AML-193 (cell line): ENCODE measurements around the gene DCTD.

Experiments used
- DNase-seq, 2 experiments: peaks; one replicate each; lab custom pipeline; 2025; lab: John Stamatoyannopoulos, UW

The DCTD gene

DNA sequence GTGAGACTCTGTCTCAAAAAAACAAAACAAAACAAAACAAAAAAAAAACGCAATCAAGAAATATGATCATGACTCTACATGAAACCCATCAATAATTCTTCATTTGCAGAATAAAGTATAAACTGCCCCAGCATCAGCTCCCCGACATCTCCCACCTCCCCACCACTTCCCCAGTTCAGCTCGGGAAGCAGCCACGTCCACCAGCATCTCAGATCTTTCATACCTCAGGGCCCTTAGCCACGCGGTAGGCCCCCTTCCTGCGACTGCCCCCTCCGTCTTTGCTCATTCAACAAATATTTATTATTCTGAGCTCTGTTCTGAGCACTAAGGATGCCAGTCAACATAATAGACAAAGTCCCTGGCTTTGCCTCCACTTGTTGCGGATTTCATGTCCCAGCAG lies 45.6 kb downstream of the DCTD start:
- no peak for DNase-seq

GRCh38 chr4:182869697-182870096 lies 47.5 kb downstream of the DCTD start:
- no peak for DNase-seq

- no peak for DNase-seq
These were observed 50.4 kb downstream of the DCTD start for GRCh38 chr4:182866746-182867145.

- no peak for DNase-seq
These were observed 53.7 kb downstream of the DCTD start for GRCh38 chr4:182863501-182863900.

GRCh38 chr4:182862921-182863320 lies 54.3 kb downstream of the DCTD start:
- no peak for DNase-seq

DNA sequence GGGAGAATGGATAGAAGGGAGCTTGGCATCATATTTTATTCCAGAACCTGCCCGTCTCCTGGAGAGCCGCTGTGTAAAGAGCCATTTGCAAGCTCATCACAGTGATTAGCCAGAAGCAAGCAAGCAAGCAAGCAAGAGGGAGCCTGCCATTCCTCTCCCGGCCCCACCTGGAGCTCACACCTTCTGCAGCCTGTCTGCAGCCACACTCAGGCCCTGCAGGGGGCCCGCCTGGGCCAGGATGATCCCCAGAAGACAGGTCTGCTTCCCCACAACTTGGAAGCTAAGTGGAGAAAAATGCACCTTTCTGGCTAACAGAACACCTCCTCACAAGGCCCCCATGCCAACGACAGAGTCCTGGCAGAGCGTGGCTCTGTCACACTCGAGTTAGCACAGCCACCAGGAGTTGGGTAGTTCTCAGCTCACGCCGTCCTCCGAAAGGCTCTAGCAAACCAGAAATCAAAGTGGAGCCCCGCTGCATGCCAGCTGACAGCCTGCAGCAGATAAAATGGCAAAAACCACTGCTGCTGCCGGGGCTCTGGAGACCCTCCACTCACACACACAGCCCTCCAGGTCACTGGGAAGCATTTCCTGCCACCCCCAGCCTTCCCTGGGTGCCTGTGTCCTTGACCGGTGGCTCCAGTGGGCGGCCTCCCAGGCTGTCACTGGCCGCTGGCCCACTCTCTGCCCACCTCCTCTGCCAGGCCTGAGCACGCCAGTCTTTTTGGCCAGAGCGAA lies 54.9 kb downstream of the DCTD start:
- DNase-seq: no peak

DNA sequence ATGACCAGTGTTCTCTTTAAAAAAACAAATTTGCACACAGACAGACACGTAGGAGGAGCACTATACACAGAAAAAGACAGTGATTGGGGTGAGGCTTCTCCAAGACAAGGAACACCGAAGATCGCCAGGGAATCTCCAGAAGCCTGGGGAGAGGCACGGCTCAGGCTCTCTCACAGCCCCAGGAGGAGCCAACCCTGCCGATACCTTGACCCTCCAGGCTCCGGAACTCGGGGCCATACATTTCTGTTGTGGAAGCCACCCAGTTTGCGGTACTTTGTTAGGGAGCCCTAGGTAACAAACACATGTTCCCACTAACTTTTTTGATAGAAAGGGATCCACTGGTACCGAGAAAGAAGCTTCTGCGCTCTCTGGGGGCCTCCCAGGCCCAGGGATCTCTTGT lies 55.8 kb downstream of the DCTD start:
- DNase-seq: no peak

- DNase-seq: no peak
These were observed 57.5 kb downstream of the DCTD start for GRCh38 chr4:182859730-182860129.

DNA sequence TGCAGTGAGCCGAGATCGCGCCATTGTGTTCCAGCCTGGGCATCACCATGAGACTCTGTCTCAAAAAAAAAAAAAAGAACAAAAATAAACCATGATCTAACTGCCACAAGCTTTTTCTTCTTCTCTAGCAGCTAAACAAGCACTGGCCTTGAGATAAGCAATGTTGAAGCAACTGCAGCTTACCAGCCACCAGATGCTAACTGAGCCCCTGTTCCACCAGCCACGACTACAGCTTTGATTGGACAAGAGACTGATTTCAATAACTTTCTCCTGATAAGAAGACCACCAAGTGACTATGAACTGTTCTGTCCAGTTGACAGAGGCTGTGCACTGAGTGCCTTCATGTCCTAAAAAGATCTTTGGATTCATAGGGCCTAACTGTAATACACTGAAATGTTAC lies 58.5 kb downstream of the DCTD start:
- DNase-seq: no peak

DNA sequence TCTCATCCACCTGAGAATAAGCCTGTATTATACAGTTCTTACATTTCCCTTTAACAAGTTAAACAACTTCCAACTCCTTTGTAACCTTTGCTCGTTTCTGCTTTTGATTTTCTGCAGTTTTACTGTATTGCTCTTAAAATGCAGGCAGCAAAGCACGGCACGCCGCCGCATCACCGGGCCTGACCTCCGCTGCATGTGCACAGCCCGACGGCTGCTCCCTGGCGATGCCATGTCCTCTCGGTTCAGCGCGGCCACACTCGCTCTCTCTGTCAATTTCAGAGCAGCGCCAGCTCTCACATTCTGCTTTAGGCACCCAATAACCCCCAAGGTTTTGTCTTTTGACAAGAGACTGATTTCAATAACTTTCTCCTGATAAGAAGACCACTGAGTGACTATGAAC lies 60.3 kb downstream of the DCTD start:
- no peak for DNase-seq

GRCh38 chr4:182855877-182856276 lies 61.3 kb downstream of the DCTD start:
- DNase-seq: no peak

DNA sequence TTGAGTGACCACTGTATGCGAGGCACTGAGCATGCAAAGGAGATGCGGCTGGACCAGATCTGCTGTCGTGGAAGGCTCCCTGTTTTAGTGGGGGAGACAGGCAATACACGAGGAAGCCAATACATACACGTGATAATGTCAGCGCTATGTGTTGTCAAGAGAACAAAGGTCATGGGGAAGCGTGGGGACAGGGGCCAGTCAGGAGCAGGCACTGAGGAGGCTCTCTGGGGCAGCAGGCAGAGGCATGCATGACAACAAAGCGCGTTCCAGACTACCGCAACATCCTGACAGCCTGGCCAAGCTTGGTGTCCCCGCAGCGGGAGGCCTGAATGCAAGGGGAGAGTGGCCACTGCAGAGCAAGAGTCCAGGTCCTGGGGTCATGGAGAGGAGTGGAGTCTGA lies 61.9 kb downstream of the DCTD start:
- no peak for DNase-seq

GRCh38 chr4:182854466-182854865 lies 62.7 kb downstream of the DCTD start:
- no peak for DNase-seq

DNA sequence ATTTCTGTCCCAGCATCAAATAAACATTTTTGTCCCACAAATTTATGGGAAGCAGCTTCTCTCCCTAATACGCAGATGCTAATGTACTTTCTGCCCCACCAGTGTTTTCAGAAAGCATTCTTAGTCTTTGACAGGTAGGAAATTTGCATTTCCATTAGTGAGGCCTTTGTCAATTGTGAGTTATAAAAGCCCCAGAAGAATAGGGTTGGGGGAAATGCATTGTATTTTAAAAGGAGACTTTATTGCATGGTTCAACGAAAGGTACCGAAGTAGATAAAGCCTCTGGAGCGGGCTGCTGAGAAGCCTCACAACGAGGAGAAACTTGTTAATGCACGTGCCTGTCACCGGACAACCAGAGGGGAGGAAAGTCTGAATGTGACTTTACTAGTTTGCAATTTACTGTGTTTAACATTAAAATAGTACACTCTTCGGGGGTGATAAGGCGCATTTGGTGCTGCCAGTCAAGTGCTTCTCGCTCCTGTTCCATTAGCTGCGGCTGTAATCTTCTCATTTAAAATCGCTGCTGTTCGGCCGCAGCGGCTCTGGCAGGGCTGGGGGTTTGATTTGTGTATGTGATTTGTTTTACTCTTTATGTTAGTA lies 63.4 kb downstream of the DCTD start:
- no peak for DNase-seq

DNA sequence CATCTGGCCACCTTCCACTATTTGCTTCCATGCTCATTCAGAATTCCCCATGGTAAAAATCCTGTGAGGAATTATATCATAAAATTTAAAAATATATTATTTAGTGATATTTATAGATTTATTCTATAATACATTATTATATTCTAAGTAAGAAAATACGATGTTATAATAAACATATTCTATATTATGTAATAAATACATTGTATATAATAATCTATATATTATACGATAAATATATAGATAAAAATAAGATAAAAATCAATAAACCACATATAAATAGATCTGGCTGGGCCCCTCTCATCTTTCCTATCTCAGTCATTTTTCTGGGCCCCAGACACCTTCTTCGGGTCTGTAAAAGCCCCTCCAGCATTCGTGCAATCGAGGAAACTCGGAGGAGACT lies 68.5 kb downstream of the DCTD start:
- no peak for DNase-seq

DNA sequence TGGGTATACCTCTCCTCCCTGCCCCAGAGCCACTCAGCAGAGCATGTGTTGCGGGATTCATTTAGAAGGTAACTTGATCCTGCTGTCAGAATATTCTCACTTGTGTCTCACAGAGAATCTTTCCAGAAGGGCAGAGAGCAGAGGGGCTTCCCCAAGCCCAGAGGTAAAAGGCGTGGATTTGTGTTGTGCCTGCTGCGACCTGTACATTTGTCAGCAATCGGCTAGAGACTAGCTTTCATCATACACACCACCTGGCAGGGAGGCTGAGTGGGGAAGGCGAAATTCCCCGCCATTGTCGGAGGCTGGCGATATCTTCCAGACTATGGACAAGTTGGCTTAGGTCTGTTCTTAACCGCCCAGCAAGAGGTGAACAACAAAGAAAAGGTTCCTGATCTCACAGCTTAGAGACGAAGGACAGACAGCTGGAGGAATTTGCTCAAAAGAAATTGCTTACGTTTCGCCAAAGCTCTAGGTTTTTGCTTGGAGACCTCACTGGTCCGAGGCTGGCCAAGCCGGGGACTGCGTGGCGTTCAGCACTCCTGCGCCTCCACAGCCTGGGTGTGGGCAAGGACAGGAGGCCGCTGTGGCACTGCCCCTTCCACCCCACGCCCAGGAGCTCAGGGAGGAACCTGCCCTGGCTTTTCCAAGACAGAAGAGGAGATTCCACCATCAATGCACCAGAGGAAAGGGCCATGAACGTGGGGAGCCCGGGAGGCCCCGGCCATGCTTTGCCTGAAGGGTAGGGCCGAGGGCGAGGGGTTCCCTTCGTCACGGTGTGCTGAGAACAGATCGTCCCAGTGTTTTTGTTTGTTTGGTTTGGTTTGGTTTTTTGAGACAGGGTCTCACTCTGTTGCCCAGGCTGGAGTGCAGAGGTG lies 69.4 kb downstream of the DCTD start:
- DNase-seq: no peak

- no peak for DNase-seq
These were observed 71.2 kb downstream of the DCTD start for GRCh38 chr4:182846036-182846435.

DNA sequence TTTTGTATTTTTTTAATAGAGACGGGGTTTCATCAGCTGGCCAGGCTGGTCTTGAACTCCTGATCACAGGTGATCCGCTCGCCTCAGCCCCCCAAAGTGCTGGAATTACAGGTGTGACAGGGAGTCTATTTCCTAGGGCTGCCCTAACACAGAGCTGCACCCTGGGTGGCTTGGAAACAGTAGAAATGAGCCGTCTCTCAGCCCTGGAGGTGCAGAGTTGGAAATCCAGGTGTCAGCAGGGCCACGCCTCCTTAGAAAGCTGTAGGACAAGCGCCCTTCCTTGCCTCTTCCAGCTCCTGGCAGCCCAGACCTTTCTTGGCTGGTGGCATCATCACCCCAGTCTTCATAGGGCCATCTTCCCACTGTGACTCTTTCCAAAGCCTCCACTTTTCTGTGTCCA lies 71.6 kb downstream of the DCTD start:
- no peak for DNase-seq

DNA sequence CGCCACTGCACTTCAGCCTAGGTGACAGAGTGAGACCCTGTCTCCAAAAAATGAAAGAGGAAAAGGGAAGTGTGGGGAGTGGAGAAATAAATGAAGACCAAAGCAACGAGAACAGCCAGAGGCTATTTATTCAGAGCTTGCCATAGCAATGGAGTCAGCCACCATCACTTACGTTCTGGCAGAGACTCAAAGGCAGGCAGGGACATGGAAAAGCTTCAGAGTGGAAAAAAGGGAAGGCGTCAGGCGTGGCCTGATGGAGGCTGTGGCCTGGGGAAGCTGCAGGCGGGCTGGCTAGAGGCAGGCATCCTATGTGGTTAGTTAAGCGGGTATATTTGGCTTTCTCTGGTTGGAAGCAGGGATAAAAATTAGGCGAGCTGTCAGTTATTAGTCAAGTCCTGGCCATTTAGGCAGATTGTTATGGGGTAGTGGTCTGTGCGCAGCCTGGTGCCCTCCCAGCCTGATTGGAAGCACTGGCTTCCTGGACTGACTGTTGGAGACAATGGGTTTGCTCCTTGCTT lies 73.3 kb downstream of the DCTD start:
- no peak for DNase-seq

GRCh38 chr4:182842759-182843390 lies 74.3 kb downstream of the DCTD start:
- no peak for DNase-seq

DNA sequence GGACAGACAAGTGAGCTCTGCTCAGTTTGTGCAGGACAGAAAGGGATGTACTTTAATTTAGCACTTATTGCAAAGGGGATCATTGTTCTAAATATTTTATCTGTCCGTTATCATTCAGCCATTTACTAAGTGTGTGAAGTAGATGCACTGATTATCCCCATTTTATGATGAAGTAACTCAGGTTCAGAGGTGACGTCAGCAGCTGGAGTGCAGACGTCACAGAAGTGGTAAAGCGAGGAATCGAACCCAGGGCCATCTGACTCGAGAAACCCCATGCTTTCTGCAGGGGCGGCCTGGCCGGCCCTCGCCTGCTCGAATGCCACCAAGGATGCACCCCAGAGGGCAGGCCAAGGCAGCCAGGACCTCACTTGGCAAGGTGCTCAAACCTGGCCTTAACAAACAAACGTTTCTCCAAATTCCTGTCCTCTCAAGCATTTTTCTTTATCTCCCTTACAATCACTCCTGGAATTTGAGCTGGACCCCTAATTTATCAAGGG lies 75.0 kb downstream of the DCTD start:
- DNase-seq: no peak

DNA sequence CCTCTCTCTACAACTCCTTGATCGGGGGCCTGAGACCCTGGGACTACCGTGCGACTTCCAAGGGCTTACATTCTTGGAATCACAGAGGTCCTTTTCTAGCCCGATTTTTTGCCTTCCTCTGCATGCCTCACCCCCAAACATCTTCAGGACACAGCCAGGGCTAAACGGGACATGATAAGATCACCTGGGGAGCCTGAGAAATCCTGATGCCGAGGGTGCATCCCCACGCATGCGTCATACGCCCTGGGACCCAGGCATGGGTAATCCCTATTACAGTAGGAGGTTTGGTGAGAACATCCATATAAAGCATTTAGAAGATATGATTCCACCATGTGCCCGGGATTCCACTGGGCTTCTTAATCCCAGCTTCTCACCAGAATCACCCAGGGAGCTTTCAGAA lies 77.1 kb downstream of the DCTD start:
- DNase-seq: no peak
